HepG2 (cell line): ENCODE data around the gene BCAS3. TPM values are rescaled to one million over a fixed set of nuclear protein-coding genes. Genes with fewer than 3 reads are reported as not detected.

ENCODE experiments used
- ATAC-seq: fragments of 200-7000 bp; cut with Tn5 transposase; 3 replicates; pipeline ENCODE4 v1.9.1; 2020; ENCODE audit warnings: mild to moderate bottlenecking, moderate library complexity
- BruUV-seq: library from RNA; stranded (reverse); fragments of 400-500 nt; replicated peaks from 2 replicates; lab custom pipeline; 2021; lab: Mats Ljungman, UMichigan
- CTCF ChIA-PET: fragments of 300-600 bp; formaldehyde crosslinking; extraction: SDS; loops from one replicate; lab custom pipeline; 2021; ENCODE audit warnings: low total read pairs, inconsistent platforms, low intra/inter-chr PET ratio; lab: Yijun Ruan, JAX
- POLR2A ChIA-PET: fragments of 350-600 bp; sonication (Branson Sonifier 250); formaldehyde crosslinking; loops from one replicate; lab custom pipeline; 2020; ENCODE audit warnings: antibody characterized with exemption, inconsistent platforms; lab: Yijun Ruan, JAX
- DNase-seq: peaks from one replicate; pipeline ENCODE4 v3.0.0-alpha.2; 2015; ENCODE audit warnings: low spot score
- FAIRE-seq: peaks from 3 replicates; lab custom pipeline; 2011; peaks lifted over from hg19 to GRCh38; lab: Jason Lieb, UNC
- H2AFZ ChIP-seq: one replicate; pipeline ENCODE4 v1.6.1; 2011; ENCODE audit warnings: low read length, inconsistent platforms
- H3K27ac ChIP-seq: fragments of 300-600 bp; 3 replicates; pipeline ENCODE4 v1.8.0; 2011; ENCODE audit warnings: mixed run types, mild to moderate bottlenecking, mixed read lengths, low read length, inconsistent platforms; ENCODE audit not compliant: insufficient read depth; ENCODE audit errors: extremely low read length
- H3K27me3 ChIP-seq, 2 experiments: fragments of 200-600 bp in 1 of 2; 2 replicates in 1 of 2; 3 replicates in 1 of 2; pipeline versions ENCODE4 v1.6.0 to v1.8.0; 2011; ENCODE audit warnings: low read length in 2 of 2, mild to moderate bottlenecking in 2 of 2, moderate library complexity in 2 of 2, inconsistent platforms in 1 of 2; ENCODE audit not compliant: insufficient read depth in 2 of 2, control insufficient read depth in 1 of 2
- H3K36me3 ChIP-seq, 2 experiments: fragments of 200-600 bp in 1 of 2; replicated peaks in 1 of 2; 2 replicates in 1 of 2; 3 replicates in 1 of 2; pipeline versions ENCODE4 v1.5.1 to v1.8.0; 2011; ENCODE audit warnings: low read length in 2 of 2, inconsistent platforms in 1 of 2; ENCODE audit not compliant: insufficient read depth in 2 of 2, control insufficient read depth in 1 of 2
- H3K4me1 ChIP-seq: 2 replicates; pipeline ENCODE4 v1.5.1; 2012; ENCODE audit warnings: low read length, inconsistent platforms; ENCODE audit not compliant: insufficient read depth
- H3K4me2 ChIP-seq: 2 replicates; pipeline ENCODE4 v1.6.0; 2011; ENCODE audit warnings: low read depth, low read length, inconsistent platforms
- H3K4me3 ChIP-seq, 3 experiments: fragments of 200-600 bp in 1 of 3; sonication (generic), shearing (Covaris generic) in 1 of 3; replicated peaks in 1 of 3; 2 replicates each; pipeline ENCODE4 v1.5.1; 2011 to 2016; ENCODE audit warnings: low read length in 3 of 3, inconsistent platforms in 2 of 3, low read depth in 2 of 3, mild to moderate bottlenecking in 2 of 3, control low read depth in 1 of 3, mixed read lengths in 1 of 3; ENCODE audit not compliant: insufficient read depth in 1 of 3
- H3K79me2 ChIP-seq: one replicate; pipeline ENCODE4 v1.6.1; 2011; ENCODE audit warnings: low read length, inconsistent platforms; ENCODE audit not compliant: insufficient read depth
- H3K9ac ChIP-seq: 2 replicates; pipeline ENCODE4 v1.6.0; 2011; ENCODE audit warnings: mild to moderate bottlenecking, low read depth, low read length, inconsistent platforms; ENCODE audit not compliant: insufficient read depth
- H3K9me3 ChIP-seq: 2 replicates; pipeline ENCODE4 v1.5.1; 2012; ENCODE audit warnings: mild to moderate bottlenecking, low read length
- H4K20me1 ChIP-seq: 2 replicates; pipeline ENCODE4 v1.6.0; 2011; ENCODE audit warnings: inconsistent platforms, mild to moderate bottlenecking, low read length, moderate library complexity; ENCODE audit not compliant: insufficient read depth
- ATAD3A ChIP-seq: sonication (generic); formaldehyde crosslinking; IDR thresholded peaks from 2 replicates; pipeline ENCODE4 v1.4.0; 2020; ENCODE audit warnings: missing genetic modification reagents
- ATF1 ChIP-seq: IDR thresholded peaks from 2 replicates; pipeline ENCODE4 v1.6.1; 2016; ENCODE audit warnings: mild to moderate bottlenecking, control low read depth
- NFE2L1 ChIP-seq: sonication (generic); formaldehyde crosslinking; IDR thresholded peaks from 2 replicates; pipeline ENCODE4 v1.4.0; 2020; ENCODE audit warnings: missing genetic modification reagents, mild to moderate bottlenecking, borderline replicate concordance
- NFKB2 ChIP-seq: sonication (generic); formaldehyde crosslinking; IDR thresholded peaks from 2 replicates; pipeline ENCODE4 v1.4.0; 2020; ENCODE audit warnings: missing genetic modification reagents, borderline replicate concordance
- TGIF2 ChIP-seq: IDR thresholded peaks from 2 replicates; pipeline ENCODE4 v1.6.1; 2016; ENCODE audit warnings: control low read depth, missing compliant biosample characterization
- ZNF264 ChIP-seq: sonication (generic); formaldehyde crosslinking; IDR thresholded peaks from 2 replicates; pipeline ENCODE4 v1.4.0; 2020; ENCODE audit warnings: missing genetic modification reagents
- ZNF446 ChIP-seq: sonication (generic); formaldehyde crosslinking; IDR thresholded peaks from 2 replicates; pipeline ENCODE4 v1.5.0; 2020; ENCODE audit warnings: mild to moderate bottlenecking, missing genetic modification reagents
- ZNF543 ChIP-seq: sonication (generic); formaldehyde crosslinking; IDR thresholded peaks from 2 replicates; pipeline ENCODE4 v1.4.0; 2020; ENCODE audit warnings: mild to moderate bottlenecking, missing genetic modification reagents
- ZNF674 ChIP-seq: sonication (generic); formaldehyde crosslinking; IDR thresholded peaks from 2 replicates; pipeline ENCODE4 v1.5.0; 2020; ENCODE audit warnings: low read depth, mild to moderate bottlenecking, missing genetic modification reagents
- ZNF747 ChIP-seq: sonication (generic); formaldehyde crosslinking; IDR thresholded peaks from 2 replicates; pipeline ENCODE4 v1.8.1; 2023; ENCODE audit warnings: missing genetic modification reagents, mild to moderate bottlenecking, borderline replicate concordance
- ZNF749 ChIP-seq: sonication (generic); formaldehyde crosslinking; IDR thresholded peaks from 2 replicates; pipeline ENCODE4 v1.8.0; 2022; ENCODE audit warnings: mild to moderate bottlenecking, missing genetic modification reagents, moderate library complexity, borderline replicate concordance
- WGBS: methylation state at CpG from one replicate; pipeline ENCODE4 v1.1.6; 2017; ENCODE audit warnings: low lambda C conversion rate; 5-methylcytosine and 5-hydroxymethylcytosine counted together
- in situ Hi-C: cut with HindIII; loops from 2 replicates; pipeline ENCODE4 v1.10.0; 2017; ENCODE audit warnings: low pct_unique_long_range_greater_than_20kb; ENCODE audit not compliant: extremely low pct_ligation_motif_present
- intact Hi-C: fragments of 100-400 bp; cut with micrococcal nuclease; formaldehyde crosslinking; loops from one replicate; pipeline ENCODE4 v1.10.0; 2022; ENCODE audit not compliant: unreplicated experiment
- polyA plus RNA-seq, 8 experiments: library from polyadenylated mRNA; depleted of rRNA in 3 of 8; stranded (reverse) in 7 of 8; unstranded in 1 of 8; fragments of >200 nt; fragmentation: Illumina TruSeq in 4 of 8; extraction: Trizol in 4 of 8; gene quantifications; 2 replicates each; pipeline versions ENCODE4 v1.2.1 to v1.2.3, GENCODE V29; 2011 to 2016; ENCODE audit warnings: low read depth in 4 of 8, missing spikeins in 1 of 8, mixed read lengths in 1 of 8; ENCODE audit not compliant: insufficient read depth in 1 of 8
- total RNA-seq, 5 experiments: library from RNA; depleted of rRNA; stranded (reverse); fragments of >200 nt; fragmentation: Illumina TruSeq; extraction: Trizol; gene quantifications; 2 replicates each; pipeline ENCODE4 v1.2.3, GENCODE V29; 2016; ENCODE audit warnings: low read depth in 1 of 5
- TF ChIP-seq, protein P1 (sequence below): sonication (generic); formaldehyde crosslinking; IDR thresholded peaks from 2 replicates; pipeline ENCODE4; 2020; ENCODE audit warnings: missing genetic modification reagents, mild to moderate bottlenecking, borderline replicate concordance
- TF ChIP-seq, protein P2 (sequence below): sonication (generic); formaldehyde crosslinking; IDR thresholded peaks from 2 replicates; pipeline ENCODE4 v1.4.0; 2020; ENCODE audit warnings: missing genetic modification reagents; ENCODE audit errors: not compliant biosample characterization
- TF ChIP-seq, protein P3 (sequence below): sonication (generic); formaldehyde crosslinking; IDR thresholded peaks from 2 replicates; pipeline ENCODE4 v1.8.1; 2023; ENCODE audit warnings: mild to moderate bottlenecking, moderate library complexity, missing genetic modification reagents

BCAS3 gene
- total and polyA plus RNA-seq, 2 of the 13 experiments (the other 11 are each of a cell fraction or from before 2014, with no cell fraction given) = 10.7 to 11.2 TPM

DNA sequence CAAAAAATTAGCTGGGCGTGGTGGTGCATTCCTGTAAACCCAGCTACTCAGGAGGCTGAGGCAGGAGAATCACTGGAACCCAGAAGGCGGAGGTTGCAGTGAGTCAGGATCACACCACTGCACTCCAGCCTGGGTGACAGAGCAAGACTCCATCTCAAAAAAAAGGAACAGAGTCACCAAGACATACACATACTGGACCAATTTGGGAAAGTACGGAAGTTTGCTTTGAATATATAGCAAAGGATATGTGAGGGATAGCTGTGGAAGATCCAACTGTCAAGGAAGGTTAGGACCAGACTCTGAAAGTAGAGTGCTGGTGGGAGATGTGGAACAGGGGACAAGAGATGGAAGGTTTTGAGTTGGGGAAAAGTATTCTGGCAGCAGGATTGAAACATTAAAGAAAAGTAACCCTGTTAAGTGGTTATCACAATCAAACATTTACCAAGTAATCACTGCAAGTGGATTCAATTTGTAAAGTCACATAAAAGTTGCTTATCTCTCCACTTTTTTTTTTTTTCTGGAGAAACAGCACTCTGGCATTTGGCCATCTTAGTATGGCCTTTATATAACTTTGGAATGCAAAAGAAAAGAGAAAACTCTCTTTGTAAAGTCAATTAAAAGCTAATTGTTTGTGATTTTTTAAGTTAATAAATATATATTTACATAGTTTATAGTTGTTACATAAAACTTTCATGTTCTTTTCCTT, 462.6 kb downstream of the BCAS3 start:
- ATAC-seq = no peak
- TF ChIP-seq ZNF446 (CRISPR knock-in tag) (no peak), TGIF2 (CRISPR knock-in tag) (no peak)
- TF ChIP-seq, all 625 proteins: peak for 0
- ChIA-PET CTCF (no interaction called here), POLR2A (no interaction called here)
- Histone ChIP-seq H3K4me2 (no peak overlapping the region), H3K4me1 (no peaks in the 10 kb centered on the region), H3K27ac (no peak overlapping the region), H3K27me3 (no peaks in the 10 kb centered on the region), H3K79me2 (no peaks in the 10 kb centered on the region), H3K9ac (no peak overlapping the region), H3K4me3 (no peak overlapping the region), H3K9me3 (no peaks in the 10 kb centered on the region), H4K20me1 (no peaks in the 10 kb centered on the region), H3K36me3 (no peaks in the 10 kb centered on the region), H2AFZ (no peak overlapping the region)
- DNase-seq (no peak), FAIRE-seq (no peak)
- no TSS peak for BruUV-seq
- intact Hi-C loops = no loop called here
- WGBS = 81% methylated on average over 3 of the region's 3 CpGs
- in situ Hi-C loops = no loop called here

DNA sequence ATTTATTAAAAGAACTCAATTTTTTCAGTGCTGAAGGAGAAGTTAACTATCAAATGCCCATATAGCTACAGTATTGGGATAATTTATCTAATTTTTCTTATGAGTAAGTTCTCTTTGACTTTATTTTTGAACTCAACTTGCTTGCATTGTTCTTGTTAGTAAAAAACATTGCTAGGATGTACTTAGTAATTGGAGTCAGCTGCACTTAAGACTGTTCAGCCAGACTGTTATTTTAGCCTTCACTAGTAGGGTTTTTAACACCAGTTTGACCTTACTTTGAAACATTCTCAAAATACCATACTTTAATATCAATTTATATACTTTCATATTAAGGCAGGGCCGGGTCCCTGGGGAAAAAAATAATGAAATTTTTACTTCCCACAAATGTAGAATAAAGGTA, 465.4 kb downstream of the BCAS3 start:
- H3K4me1 ChIP-seq = no peaks in the 10 kb centered on the region
- no peaks in the 10 kb centered on the region for H3K79me2 ChIP-seq
- no peaks in the 10 kb centered on the region for H4K20me1 ChIP-seq
- no TSS peak for BruUV-seq
- ChIA-PET POLR2A (no interaction called here), CTCF (no interaction called here)
- no peak overlapping the region for H3K9ac ChIP-seq
- H3K36me3 ChIP-seq = no peaks in the 10 kb centered on the region
- DNase-seq (no peak), ATAC-seq (no peak), FAIRE-seq (no peak)
- 26% methylated on average over 1 of the region's 1 CpG for WGBS
- intact Hi-C loops = no loop called here
- H3K9me3 ChIP-seq = no peaks in the 10 kb centered on the region
- H3K4me2 ChIP-seq = no peak overlapping the region
- H3K4me3 ChIP-seq = no peak overlapping the region
- H3K27me3 ChIP-seq = no peaks in the 10 kb centered on the region
- in situ Hi-C loops = no loop called here
- no peak overlapping the region for H2AFZ ChIP-seq
- no peak overlapping the region for H3K27ac ChIP-seq
- no peak for TF ChIP-seq ZNF543 (CRISPR knock-in tag)
- TF ChIP-seq, protein P1, sequence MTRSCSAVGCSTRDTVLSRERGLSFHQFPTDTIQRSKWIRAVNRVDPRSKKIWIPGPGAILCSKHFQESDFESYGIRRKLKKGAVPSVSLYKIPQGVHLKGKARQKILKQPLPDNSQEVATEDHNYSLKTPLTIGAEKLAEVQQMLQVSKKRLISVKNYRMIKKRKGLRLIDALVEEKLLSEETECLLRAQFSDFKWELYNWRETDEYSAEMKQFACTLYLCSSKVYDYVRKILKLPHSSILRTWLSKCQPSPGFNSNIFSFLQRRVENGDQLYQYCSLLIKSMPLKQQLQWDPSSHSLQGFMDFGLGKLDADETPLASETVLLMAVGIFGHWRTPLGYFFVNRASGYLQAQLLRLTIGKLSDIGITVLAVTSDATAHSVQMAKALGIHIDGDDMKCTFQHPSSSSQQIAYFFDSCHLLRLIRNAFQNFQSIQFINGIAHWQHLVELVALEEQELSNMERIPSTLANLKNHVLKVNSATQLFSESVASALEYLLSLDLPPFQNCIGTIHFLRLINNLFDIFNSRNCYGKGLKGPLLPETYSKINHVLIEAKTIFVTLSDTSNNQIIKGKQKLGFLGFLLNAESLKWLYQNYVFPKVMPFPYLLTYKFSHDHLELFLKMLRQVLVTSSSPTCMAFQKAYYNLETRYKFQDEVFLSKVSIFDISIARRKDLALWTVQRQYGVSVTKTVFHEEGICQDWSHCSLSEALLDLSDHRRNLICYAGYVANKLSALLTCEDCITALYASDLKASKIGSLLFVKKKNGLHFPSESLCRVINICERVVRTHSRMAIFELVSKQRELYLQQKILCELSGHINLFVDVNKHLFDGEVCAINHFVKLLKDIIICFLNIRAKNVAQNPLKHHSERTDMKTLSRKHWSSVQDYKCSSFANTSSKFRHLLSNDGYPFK (CRISPR knock-in tag) = no peak
- TF ChIP-seq ATAD3A = no peak
- no peak for TF ChIP-seq NFKB2 (CRISPR knock-in tag)
- no peak for TF ChIP-seq ZNF264 (CRISPR knock-in tag)
- TF ChIP-seq, protein P2, sequence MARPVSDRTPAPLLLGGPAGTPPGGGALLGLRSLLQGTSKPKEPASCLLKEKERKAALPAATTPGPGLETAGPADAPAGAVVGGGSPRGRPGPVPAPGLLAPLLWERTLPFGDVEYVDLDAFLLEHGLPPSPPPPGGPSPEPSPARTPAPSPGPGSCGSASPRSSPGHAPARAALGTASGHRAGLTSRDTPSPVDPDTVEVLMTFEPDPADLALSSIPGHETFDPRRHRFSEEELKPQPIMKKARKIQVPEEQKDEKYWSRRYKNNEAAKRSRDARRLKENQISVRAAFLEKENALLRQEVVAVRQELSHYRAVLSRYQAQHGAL (CRISPR knock-in tag) = no peak
- TF ChIP-seq ZNF749 = no peak
- no peak for TF ChIP-seq ATF1 (CRISPR knock-in tag)
- TF ChIP-seq, protein P3, sequence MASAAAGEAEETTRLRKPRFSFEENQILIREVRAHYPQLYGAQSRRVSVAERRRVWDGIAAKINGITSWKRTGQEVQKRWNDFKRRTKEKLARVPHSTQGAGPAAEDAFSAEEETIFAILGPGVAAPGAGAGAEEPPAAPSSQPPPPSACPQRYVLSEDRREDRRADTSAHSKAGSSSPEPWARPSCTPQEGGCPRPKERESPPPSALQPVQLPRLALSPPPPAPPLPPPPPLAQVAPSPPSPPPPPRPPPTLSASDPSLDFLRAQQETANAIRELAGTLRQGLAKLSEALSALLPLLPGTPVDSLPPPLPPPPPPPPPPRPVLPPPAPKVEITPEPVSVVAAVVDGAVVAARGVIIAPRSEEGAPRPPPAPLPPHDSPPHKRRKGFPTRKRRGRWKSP (CRISPR knock-in tag) = no peak
- no peak for TF ChIP-seq ZNF674 (CRISPR knock-in tag)
- TF ChIP-seq NFE2L1 (CRISPR knock-in tag) = no peak
- no peak for TF ChIP-seq ZNF747 (CRISPR knock-in tag)
